Activated CD8-positive, alpha-beta memory T cell treated with anti-CD3 and anti-CD28 coated beads, Interleukin-2, amount 50 U/mL, for 48 hours (primary cell): Measurements from ENCODE around the gene SPINT3.
"Not testable (repeated sequence)": the region's sequence is repeated elsewhere in the genome, so short reads cannot be mapped to it uniquely, and the experiment has no call there.

Source experiments
- DNase-seq: peaks from one replicate; pipeline ENCODE4 v3.0.0-alpha.2; 2020

SPINT3 gene

GRCh38 chr20:45501600-45501999 lies 13.8 kb downstream of the SPINT3 start:
- no peak for DNase-seq

GRCh38 chr20:45500022-45500421 lies 15.4 kb downstream of the SPINT3 start:
- no peak for DNase-seq

GRCh38 chr20:45497971-45498494 lies 17.4 kb downstream of the SPINT3 start:
- no peak for DNase-seq

GRCh38 chr20:45496166-45496565 lies 19.3 kb downstream of the SPINT3 start:
- DNase-seq, result no peak

- DNase-seq, result no peak
Observed at GRCh38 chr20:45495501-45495941, 19.9 kb downstream of the SPINT3 start.

GRCh38 chr20:45489083-45489531 lies 26.3 kb downstream of the SPINT3 start:
- DNase-seq, result no peak

- DNase-seq, result no peak
Observed at GRCh38 chr20:45487231-45487635, 28.2 kb downstream of the SPINT3 start.

GRCh38 chr20:45485388-45485787 lies 30.0 kb downstream of the SPINT3 start:
- DNase-seq, result no peak

- no peak for DNase-seq
Observed at GRCh38 chr20:45484676-45485075, 30.7 kb downstream of the SPINT3 start.

GRCh38 chr20:45479822-45480221 lies 35.6 kb downstream of the SPINT3 start:
- DNase-seq, result no peak

- not testable (repeated sequence) for DNase-seq
Observed at GRCh38 chr20:45477530-45478148, 37.8 kb downstream of the SPINT3 start.

- DNase-seq, result not testable (repeated sequence)
Observed at GRCh38 chr20:45472286-45472685, 43.1 kb downstream of the SPINT3 start.

GRCh38 chr20:45470937-45471336 lies 44.5 kb downstream of the SPINT3 start:
- no peak for DNase-seq

- DNase-seq, result peak; percentile 75
Observed at GRCh38 chr20:45470262-45470931, 45.0 kb downstream of the SPINT3 start.

GRCh38 chr20:45469336-45470261 lies 45.8 kb downstream of the SPINT3 start, which contains the start of gene WFDC2:
Gene WFDC2, plus strand, starts transcription at chr20:45469753. Its CDS starts 29 bp downstream, at chr20:45469782.
- DNase-seq, result no peak

GRCh38 chr20:45467861-45468260 lies 47.6 kb downstream of the SPINT3 start:
- DNase-seq, result no peak

GRCh38 chr20:45467172-45467571 lies 48.2 kb downstream of the SPINT3 start:
- DNase-seq, result no peak

GRCh38 chr20:45465491-45466266 lies 49.7 kb downstream of the SPINT3 start:
- DNase-seq, result no peak

- no peak for DNase-seq
Observed at GRCh38 chr20:45463709-45464108, 51.7 kb downstream of the SPINT3 start.

GRCh38 chr20:45462711-45463509 lies 52.5 kb downstream of the SPINT3 start:
- no peak for DNase-seq
